ENCODE data around the gene GALNT13.

Gene GALNT13

GRCh38 chr2:154331784-154332183 is 460.1 kb downstream of the GALNT13 start:
- DNase-seq, result no peak

- no peak for DNase-seq
Measured at GRCh38 chr2:154336201-154336600, 464.5 kb downstream of the GALNT13 start.

- DNase-seq, result no peak
Measured at GRCh38 chr2:154338352-154338967, 466.7 kb downstream of the GALNT13 start.

- no peak for DNase-seq
Measured at GRCh38 chr2:154343282-154343681, 471.6 kb downstream of the GALNT13 start.

GRCh38 chr2:154350911-154351310 is 479.2 kb downstream of the GALNT13 start:
- DNase-seq, result no peak

- no peak for DNase-seq
Measured at GRCh38 chr2:154361276-154361675, 489.6 kb downstream of the GALNT13 start.

GRCh38 chr2:154368153-154368552 is 496.4 kb downstream of the GALNT13 start:
- DNase-seq, result no peak

GRCh38 chr2:154370873-154371272 is 499.2 kb downstream of the GALNT13 start:
- no peak for DNase-seq

- no peak for DNase-seq
Measured at GRCh38 chr2:154374416-154374815, 502.7 kb downstream of the GALNT13 start.

GRCh38 chr2:154375579-154375931 is 503.8 kb downstream of the GALNT13 start:
- no peak for DNase-seq

- no peak for DNase-seq
Measured at GRCh38 chr2:154381931-154382794, 510.4 kb downstream of the GALNT13 start.

- DNase-seq, result no peak
Measured at GRCh38 chr2:154386186-154386585, 514.5 kb downstream of the GALNT13 start.

- DNase-seq, result no peak
Measured at GRCh38 chr2:154391051-154391450, 519.3 kb downstream of the GALNT13 start.

GRCh38 chr2:154392256-154392655 is 520.5 kb downstream of the GALNT13 start:
- no peak for DNase-seq

- DNase-seq, result no peak
Measured at GRCh38 chr2:154394600-154394999, 522.9 kb downstream of the GALNT13 start.

GRCh38 chr2:154400563-154401290 is 529.0 kb downstream of the GALNT13 start:
- DNase-seq, result no peak

- no peak for DNase-seq
Measured at GRCh38 chr2:154402213-154402612, 530.5 kb downstream of the GALNT13 start.

GRCh38 chr2:154403242-154403790 is 531.6 kb downstream of the GALNT13 start:
- DNase-seq, result no peak

- DNase-seq, result no peak
Measured at GRCh38 chr2:154408786-154409185, 537.1 kb downstream of the GALNT13 start.

GRCh38 chr2:154422251-154422650 is 550.5 kb downstream of the GALNT13 start:
- DNase-seq, result no peak

- no peak for DNase-seq
Measured at GRCh38 chr2:154425994-154426393, 554.3 kb downstream of the GALNT13 start.

GRCh38 chr2:154427453-154427852 is 555.7 kb downstream of the GALNT13 start:
- DNase-seq, result no peak

- DNase-seq, result no peak
Measured at GRCh38 chr2:154428022-154428421, 556.3 kb downstream of the GALNT13 start.

- DNase-seq, result no peak
Measured at GRCh38 chr2:154433010-154433409, 561.3 kb downstream of the GALNT13 start.
